HG03064 (cell line): ENCODE results near the gene ANKRD52.
A peak's percentile ranks its signal among the peaks of the same experiment; 100 is the strongest.

ENCODE experiments used
- ATAC-seq: cut with Tn5 transposase; IDR thresholded peaks from one replicate; pipeline ENCODE4 v1.9.1; 2021; ENCODE audit warnings: low read depth; ENCODE audit not compliant: unreplicated experiment

The ANKRD52 gene

DNA sequence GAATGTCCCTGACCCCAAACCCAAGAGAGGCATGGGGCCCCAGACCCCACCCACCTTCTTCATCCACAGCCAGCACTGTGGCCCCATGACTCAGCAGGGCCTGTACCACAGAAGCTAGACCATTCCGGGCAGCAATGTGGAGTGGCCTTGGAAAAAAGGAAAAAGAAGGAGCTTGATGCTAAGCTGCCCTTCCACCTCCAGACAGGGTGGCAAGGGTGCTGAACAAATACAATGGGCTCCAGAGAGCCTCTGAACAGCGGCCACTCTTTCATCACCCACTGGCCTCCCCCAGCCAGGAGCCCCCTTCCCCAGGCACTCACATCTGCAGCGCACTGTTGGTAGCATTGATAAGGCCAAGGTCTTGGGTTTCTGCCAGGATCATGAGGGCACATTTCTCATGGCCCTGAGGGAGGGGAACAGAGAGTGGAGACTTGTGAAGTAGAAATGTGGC is 14.4 kb downstream of the ANKRD52 start:
- ATAC-seq: no peak

DNA sequence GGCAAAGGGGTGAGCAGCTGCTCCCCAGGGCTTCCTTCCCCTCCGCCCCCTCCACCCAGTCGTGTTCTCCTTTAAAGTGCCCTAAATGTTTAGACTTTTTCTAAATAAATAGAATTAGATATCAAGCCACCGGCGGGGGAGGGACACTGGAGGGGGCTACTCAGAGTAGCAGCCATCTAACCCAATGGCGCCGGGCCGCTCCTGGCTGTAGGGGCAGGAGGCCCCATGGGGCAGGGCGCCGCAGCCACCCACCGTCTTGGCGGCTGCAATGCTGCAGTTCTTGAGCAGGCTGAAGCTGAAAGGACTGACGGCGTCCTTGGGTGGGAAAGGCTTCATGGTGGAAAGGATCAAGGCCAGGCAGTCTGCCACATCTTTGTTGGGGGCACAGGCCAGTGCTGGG is 15.2 kb downstream of the ANKRD52 start:
- ATAC-seq: no peak

DNA sequence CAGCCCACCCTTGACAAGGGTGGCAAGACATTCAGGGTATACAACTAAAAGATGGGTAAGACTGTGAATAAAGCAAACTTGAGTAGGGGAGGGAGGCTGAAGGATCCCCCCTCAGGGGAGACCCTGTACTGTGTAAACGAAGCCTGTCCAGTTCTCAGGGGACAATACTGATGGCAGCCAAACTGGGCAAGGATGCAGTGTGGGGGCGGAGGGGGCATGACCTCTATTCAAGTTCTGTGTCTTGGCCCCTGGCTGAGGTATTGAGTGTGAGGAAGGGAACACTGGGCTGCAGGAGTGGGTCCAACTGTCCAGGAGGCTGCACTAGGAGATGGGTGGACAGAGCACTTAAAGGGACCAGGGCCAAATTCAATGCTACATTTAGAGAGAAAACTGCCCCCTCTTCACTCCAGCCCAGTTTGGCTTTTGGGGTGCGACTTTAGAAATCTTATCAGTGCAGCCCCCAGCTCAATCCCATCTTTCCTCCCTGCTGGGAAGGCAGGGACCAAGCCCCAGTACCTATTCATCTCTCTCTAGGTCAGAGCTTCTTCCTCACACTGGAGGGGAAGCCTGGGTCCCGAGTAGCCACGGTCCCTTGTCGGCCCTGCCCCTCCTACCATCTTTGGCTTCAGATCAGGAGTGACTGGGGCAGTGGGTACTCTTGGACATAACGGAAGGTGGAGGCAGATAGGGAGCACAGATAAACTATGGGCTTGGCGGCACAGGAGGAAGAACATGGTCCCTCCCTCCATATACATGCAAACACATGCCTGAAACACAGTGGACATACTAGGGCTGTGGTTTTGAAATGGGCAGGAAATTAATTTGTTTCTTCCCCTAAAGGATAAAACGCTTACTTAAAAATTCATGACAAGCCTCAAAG is 16.5 kb downstream of the ANKRD52 start:
- no peak for ATAC-seq

DNA sequence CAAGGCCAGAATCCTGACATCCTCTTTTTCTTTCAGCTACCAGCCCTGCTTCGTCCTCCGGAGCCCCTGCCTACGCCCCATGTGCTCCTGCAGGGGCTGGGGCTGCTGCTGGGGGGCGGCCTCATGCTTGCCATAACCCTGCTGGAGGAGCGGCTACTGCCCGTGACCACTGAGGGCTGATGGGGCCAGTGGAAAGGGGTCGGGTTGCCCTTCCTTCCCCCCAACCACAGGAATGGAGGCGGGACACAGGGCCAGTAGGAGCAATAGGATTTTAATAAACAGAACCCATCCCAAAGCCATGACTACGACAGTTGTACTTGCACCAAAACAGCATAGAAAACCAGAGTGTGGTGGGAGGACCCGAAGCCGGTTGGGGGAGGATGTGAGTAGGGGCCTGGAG is 20.6 kb downstream of the ANKRD52 start:
- ATAC-seq: no peak

DNA sequence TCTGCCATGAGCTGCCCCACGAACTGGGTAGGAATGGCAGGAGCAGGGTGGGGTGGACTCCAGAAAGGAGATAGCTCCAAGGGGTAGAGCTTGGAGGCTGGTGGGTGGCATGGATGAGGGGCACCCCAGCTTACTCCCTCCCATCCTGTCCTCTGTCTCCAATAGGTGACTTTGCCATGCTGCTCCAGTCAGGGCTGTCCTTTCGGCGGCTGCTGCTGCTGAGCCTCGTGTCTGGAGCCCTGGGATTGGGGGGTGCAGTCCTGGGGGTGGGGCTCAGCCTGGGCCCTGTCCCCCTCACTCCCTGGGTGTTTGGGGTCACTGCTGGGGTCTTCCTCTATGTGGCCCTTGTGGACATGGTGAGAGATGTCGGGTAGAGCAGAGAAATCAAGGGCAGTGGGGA is 21.2 kb downstream of the ANKRD52 start:
- no peak for ATAC-seq

DNA sequence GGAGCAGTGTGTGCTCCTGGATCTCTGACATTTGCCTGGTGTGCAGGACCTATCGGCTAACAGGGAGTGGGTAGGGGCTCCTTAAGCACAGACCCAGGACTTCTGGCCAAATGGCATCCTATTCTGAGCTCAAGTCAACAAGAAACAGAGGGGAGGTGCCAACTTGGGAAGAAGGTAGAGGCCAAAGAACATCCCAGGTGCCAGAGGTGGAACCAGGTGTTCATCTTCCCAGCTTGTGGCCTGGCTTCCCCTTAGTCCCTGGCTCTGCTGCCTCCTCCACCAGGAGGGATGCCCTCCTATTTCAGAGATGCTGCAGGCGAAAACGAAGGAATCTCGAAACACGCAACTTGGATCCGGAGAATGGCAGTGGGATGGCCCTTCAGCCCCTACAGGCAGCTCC is 22.1 kb downstream of the ANKRD52 start:
- ATAC-seq: no peak

DNA sequence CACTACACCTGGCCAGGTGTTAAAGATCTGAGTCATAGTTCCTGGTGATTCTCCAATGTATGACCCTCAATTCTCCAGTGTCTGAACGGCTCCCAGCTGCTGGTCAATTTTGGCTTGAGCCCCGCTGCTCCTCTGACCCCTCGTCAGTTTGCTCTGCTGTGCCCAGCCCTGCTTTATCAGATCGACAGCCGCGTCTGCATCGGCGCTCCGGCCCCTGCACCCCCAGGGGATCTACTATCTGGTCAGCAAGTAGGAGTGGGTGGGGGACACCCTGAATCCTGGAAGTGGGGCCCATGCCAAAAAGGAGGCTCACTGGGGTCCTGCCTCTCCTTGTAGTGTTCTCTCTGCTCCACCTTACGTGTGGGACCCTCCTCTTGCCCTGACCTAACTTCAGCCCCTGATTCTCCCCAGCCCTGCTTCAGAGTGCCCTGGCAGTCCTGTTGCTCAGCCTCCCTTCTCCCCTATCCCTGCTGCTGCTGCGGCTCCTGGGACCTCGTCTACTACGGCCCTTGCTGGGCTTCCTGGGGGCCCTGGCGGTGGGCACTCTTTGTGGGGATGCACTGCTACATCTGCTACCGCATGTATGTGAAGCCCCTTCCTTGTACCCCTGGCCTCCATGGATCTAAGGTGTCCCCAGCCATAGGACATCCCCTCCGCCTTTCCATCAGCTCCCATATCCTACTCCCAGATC is 23.3 kb downstream of the ANKRD52 start:
- no peak for ATAC-seq

DNA sequence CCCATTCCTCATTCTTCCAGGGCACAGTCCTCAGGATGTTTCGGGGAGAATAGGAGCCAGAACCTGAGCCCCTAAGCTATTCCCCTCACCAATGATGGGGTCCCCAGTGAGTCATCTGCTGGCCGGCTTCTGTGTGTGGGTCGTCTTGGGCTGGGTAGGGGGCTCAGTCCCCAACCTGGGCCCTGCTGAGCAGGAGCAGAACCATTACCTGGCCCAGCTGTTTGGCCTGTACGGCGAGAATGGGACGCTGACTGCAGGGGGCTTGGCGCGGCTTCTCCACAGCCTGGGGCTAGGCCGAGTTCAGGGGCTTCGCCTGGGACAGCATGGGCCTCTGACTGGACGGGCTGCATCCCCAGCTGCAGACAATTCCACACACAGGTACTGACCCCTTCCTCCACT is 27.0 kb downstream of the ANKRD52 start:
- ATAC-seq: no peak

DNA sequence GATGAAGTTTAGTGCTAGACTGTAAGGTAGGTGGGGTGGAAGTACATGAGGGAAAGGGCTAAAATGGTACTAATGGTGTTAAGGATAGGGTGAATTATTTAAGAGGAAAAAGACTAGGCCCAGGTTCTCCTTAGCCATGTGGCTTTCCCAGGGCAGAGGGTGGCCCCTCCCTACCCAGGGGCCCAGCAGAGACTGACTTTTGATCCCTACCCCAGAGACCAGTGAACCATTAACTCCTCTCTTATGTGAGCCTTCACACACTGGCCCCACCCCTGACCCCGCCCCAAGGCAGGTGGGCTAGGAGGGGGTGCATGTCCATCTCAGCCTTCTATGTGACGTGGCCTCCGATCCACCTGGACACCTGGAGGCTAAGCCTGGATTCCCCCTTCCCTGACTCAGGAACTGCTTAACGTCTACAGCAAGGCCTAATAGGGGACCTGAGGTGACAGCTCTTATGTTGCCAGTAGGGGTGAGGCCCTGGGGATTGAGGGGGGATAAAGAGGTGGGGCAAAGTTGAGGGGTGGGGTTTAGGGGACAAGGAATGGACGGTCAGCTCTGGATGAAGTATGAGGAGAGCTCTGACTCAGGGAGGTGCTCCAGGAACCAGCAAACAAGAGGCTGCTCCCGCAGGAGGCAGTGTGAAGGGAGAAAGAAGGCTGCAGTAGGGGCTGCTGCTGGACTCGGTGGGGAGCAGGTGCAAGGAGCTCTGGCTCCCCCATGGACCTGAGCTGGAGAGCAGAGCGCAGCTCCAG is 27.6 kb downstream of the ANKRD52 start:
- ATAC-seq: no peak

DNA sequence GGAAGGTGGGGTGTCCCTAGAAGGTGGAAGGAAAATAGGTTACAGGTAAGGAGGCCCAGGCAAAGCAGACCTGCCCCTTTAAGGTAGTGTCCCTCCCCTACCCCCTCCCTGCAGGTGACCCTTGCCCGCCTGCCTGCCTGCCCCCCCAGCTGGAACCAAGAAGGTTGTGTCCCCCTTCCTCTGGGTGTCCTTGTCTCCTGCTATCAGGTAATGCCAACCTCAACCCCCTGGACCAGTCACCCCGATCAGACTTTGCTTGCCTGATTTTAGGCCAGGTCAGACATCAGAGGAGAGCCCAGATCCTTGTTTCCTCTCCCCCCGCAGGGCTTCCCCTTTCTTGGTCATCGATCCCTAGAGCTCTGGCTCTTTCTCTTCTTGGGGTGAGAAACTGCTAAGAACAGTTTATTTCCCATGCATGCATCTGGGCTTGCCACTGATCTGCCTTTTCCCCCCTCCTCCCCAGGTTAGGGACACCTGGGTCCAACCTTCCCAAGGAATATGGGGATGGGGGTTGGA is 28.2 kb downstream of the ANKRD52 start, which contains the start of gene SLC39A5:
Gene SLC39A5 (plus strand): TSS at position 136 of the 516 bp plus-strand sequence. CDS start 1,224 bp downstream, outside the sequence.
- no peak for ATAC-seq

DNA sequence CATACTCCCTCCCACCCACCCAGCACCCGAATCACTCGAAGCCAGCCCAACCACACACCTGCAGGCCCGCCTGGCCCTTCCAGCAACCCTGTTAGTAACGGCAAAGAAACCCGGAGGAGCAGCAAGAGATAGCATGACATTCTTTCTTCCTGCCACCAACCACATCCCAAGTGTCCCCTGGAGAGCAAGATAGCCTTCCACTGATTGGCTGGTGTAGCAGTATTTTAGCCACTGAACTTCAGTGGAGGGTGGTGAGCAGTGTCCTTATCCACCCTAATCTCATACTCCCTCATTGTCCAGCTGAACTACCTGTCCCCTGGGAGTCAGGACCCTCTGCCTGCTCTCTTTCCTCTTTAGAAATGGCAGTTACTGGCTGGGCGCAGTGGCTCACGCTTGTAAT is 29.1 kb downstream of the ANKRD52 start:
- no peak for ATAC-seq

DNA sequence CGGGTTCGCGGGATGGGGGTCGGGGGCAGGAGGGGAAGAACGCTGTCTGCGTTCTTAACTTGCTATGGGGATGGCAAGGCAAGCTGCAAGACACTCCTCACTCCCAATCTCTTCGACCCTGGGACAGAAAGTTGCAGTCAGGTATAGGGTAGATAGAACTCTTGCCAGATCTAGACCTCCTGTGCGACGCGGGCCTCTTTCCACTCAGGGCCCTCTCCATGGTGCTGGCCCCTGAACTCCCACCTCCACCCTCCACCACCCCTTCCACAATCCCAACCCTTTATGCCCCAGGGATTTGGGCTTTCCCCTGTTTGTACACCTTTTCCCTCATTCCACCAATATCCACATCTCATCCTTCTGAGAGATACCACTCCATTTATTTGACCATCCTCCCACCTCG is 33.2 kb downstream of the ANKRD52 start:
- no peak for ATAC-seq

DNA sequence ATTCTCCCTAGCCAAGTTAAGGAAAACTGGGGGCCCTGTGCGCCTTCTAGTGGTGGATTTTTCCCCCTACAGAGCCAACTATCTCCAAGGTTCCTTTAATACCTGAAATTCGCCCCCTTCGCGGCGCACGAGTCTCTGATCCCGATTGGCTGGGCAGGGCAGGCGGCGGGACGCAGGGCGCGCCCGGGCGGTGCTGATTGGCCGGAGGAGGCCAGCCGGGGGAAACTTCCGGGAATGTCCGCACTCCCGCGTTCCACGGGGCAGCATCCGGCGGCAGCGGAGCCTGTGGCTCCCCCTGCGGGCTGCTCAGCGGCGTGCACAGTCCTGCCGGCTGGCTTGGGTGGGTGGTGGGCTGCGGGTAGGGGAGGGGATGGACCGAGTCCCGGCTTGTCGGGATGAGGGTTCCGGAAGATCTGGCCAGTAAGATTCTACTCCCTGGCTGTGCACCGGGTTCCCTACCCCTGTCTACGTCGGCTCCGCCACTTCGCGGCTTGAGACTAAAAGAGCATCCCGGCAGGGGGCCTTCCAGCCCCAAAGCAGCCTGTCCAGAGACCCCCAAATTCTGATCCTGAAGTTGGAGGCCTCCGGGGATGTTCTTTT is 34.0 kb downstream of the ANKRD52 start, which contains the start of gene NABP2:
Gene NABP2 (plus strand): TSS at position 241 of the 600 bp plus-strand sequence. CDS start 515 bp downstream, outside the sequence.
- ATAC-seq: peak; percentile 59

DNA sequence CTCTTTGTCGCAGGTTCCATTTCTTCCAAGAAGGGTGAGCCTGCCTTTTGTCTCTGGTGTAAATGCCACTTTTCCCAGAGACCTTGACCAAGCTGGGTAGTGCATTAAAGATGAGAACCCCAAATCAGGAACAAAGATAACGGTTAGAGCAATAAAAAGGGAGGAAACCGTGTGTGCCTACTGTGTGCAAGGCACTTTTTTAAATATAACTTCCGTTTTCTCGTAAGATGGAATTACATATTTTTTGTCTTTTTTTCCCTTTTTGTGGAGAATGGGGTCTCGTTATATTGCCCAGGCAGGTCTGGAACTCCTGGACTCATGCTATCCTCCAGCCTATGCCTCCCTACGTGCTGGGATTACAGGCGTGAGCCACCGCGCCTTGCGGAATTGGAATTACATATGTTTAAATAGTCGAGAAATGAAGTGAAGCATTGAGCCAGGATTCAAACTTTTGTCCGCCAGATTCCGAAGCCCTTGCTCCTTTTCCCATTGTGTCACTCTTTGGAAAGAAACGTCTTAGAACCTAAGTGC is 34.5 kb downstream of the ANKRD52 start:
- no peak for ATAC-seq

DNA sequence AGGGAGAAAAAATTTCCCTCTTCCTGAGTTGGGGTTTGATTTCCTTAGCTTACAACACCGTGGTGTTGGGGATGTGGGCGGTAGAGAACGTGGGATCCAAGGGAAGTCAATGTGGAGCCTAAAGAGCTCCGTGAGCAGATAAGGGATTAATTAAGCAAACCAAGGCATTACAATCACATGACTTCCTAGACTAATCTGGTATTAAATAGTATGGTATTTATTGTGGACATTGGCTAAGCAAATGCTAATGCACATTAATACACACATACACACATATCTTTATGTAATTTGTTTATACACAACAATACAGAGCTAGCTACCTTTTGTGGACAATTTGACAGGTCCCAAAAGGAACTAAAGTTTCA is 35.7 kb downstream of the ANKRD52 start:
- ATAC-seq: no peak

DNA sequence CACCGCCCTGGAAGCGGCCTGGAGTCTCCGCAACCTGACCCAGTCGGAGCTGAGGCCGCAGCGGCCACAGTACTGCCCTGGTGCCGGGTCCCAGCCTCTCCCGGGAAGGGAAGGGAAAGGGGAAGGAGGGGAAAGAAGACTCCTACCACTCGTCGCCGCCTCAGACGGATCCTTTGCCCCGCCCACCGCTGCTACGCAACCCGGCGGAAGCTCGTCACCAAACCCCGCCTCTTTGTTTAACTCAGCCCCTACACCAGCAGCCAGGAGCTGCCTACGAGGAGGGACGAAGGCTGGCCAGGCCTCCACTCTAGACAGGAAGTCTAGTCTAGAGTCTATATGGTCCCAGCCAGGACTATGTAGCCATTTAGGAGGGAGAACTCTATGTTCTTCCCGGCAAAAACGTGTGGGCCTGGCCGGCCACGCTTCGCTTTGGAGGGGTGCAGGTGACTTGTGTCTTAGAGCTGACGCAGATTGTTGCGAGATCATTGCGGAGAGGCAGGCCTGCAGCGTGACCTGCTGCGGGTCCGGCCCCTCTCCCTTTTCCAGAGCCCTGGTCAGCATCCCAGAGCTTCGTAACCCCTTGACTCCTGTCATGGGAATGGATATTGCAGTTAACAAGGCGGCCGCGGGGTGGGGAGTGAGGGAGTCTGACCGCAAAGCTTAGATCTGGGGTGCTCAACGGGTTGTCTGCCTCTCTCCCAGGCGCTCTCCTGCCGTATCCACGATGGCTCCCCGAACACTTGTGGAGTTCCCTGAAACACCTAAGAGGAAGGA is 36.2 kb downstream of the ANKRD52 start, which contains the start of gene RNF41:
Gene RNF41 (minus strand): TSS at position 166 of the 774 bp plus-strand sequence. CDS start 7,875 bp downstream, outside the sequence.
- peak; percentile 77 for ATAC-seq

DNA sequence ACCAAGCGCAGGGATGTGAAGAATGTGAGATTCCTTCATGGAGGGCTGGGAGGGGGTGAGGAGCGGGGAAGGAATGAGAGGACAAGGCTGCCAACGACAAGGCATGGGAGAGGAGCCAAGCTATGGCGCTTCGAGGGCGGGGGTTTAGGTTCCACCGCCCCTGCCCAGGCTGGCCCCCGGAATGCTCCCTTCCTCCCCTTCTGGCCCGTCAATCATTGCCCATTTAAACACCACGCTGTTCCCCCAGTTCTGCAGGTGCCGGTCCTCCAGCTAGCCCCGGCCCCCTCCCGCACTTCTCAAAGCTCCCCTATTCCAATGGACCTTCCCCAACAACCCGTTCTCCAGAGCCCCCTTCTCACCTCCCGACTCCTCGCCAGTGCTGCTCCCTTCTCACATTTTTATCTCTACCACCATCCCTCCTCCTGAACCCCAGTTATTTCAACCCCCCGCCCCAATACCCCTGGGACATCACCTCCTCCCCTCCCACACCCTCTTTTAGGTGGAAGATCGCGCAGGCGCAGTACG is 36.9 kb downstream of the ANKRD52 start:
- ATAC-seq: peak; percentile 27

DNA sequence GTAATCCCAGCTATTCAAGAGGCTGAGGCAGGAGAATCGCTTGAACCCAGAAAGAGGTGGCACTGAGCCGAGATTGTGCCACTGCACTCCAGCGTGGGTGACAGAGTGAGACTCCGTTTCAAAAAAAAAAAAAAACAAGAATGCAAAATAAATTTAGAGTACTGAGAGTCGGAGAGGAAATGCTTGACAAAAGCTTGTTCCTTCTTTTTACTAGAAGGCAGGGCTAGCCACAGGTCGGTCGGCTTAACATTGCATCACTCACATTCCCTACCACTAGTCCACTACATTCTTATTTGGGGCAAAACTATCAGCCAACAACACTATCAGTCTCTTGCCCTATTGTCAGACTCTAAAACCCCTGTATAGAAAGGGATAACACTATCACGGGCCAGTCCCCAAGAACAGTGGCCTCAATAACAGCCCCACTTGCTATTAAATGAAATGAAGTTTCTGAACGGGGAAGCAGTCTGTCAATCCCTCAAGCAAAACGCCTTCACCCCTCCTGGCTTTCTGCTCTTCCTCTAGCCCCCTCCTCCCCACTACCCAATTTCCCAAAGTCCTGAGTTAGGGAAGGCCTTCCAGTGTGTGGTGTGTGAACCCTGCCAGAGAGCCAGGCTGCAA is 37.5 kb downstream of the ANKRD52 start:
- no peak for ATAC-seq
